Right atrium auricular region (tissue), 2 donors: Measurements from ENCODE around the gene PRKCE. TPM values are rescaled to one million over a fixed set of nuclear protein-coding genes. Genes with fewer than 3 reads are reported as not detected.

Source experiments
- DNase-seq: peaks from one replicate; pipeline ENCODE4 v3.0.0-alpha.2; 2019; ENCODE audit warnings: low spot score
- H3K27ac ChIP-seq, 2 donors: fragments of 200-600 bp; sonication (generic); 1 replicate in 1 of 2; 2 replicates in 1 of 2; pipeline ENCODE4 v1.5.1; 2016 to 2019
- H3K27me3 ChIP-seq, 2 donors: fragments of 200-600 bp; sonication (generic); one replicate each; pipeline versions ENCODE4 v1.5.1 to v1.6.0; 2017 to 2019
- H3K36me3 ChIP-seq: fragments of 200-600 bp; sonication (generic); one replicate; pipeline ENCODE4 v1.5.1; 2016
- H3K4me1 ChIP-seq, 2 donors: fragments of 200-600 bp; sonication (generic); one replicate each; pipeline versions ENCODE4 v1.5.1 to v1.6.0; 2017 to 2019
- H3K4me3 ChIP-seq, 2 donors: fragments of 200-600 bp; sonication (generic); 1 replicate in 1 of 2; 2 replicates in 1 of 2; pipeline ENCODE4 v1.5.1; 2017 to 2019; ENCODE audit warnings: mild to moderate bottlenecking in 1 of 2, moderate library complexity in 1 of 2
- H3K9me3 ChIP-seq, 2 donors: fragments of 200-600 bp; sonication (generic); one replicate each; pipeline ENCODE4 v1.5.1; 2019
- CTCF ChIP-seq, 2 donors: fragments of 200-600 bp; sonication (generic); IDR thresholded peaks; one replicate each; pipeline ENCODE4 v1.5.1; 2019; ENCODE audit warnings: antibody characterized with exemption in 2 of 2
- total RNA-seq, 2 donors: library from RNA; depleted of rRNA; stranded (reverse); fragments of >200 nt; gene quantifications; one replicate each; pipeline ENCODE4 v1.1.0, GENCODE V29; 2016

Gene PRKCE
- total RNA-seq, 2 donors from 2014 or later, result 7.2 to 11.8 TPM

- H3K27me3 ChIP-seq, result no peaks in the 10 kb centered on the region
These were observed 492.1 kb downstream of the PRKCE start for GRCh38 chr2:46143429-46144132.

GRCh38 chr2:46144133-46144800, 492.8 kb downstream of the PRKCE start:
- Histone ChIP-seq H3K9me3 (no peaks in the 10 kb centered on the region), H3K4me3 (no peak overlapping the region), H3K4me1 (peaks cover 0 to 16% of the 10 kb centered on the region in 2 donors), H3K27me3 (no peaks in the 10 kb centered on the region), H3K36me3 (peaks cover 5% of the 10 kb centered on the region), H3K27ac (no peak overlapping the region)
- DNase-seq, result no peak
- no peak for TF ChIP-seq CTCF (IDR thresholded peaks at IDR 0.05)

More at GRCh38 chr2:46143429-46144132, 492.1 kb downstream of the PRKCE start:
- TF ChIP-seq CTCF (IDR thresholded peaks at IDR 0.05), result no peak
- Histone ChIP-seq H3K27ac (no peak overlapping the region), H3K9me3 (no peaks in the 10 kb centered on the region), H3K4me3 (no peak overlapping the region), H3K4me1 (peaks cover 0 to 16% of the 10 kb centered on the region in 2 donors), H3K36me3 (peaks cover 5% of the 10 kb centered on the region)
- no peak for DNase-seq

- Histone ChIP-seq H3K9me3 (no peaks in the 10 kb centered on the region), H3K4me1 (peaks cover 0 to 16% of the 10 kb centered on the region in 2 donors), H3K36me3 (peaks cover 5% of the 10 kb centered on the region), H3K27me3 (no peaks in the 10 kb centered on the region), H3K27ac (no peak overlapping the region), H3K4me3 (no peak overlapping the region)
- no peak for TF ChIP-seq CTCF (IDR thresholded peaks at IDR 0.05)
- DNase-seq, result no peak
These were observed 493.5 kb downstream of the PRKCE start for GRCh38 chr2:46145017-46145416.

- H3K36me3 ChIP-seq, result peaks cover 5% of the 10 kb centered on the region
- no peaks in the 10 kb centered on the region for H3K9me3 ChIP-seq
- no peaks in the 10 kb centered on the region for H3K27me3 ChIP-seq
- TF ChIP-seq CTCF (IDR thresholded peaks at IDR 0.05), result no peak
- H3K27ac ChIP-seq, result no peak overlapping the region
- peaks cover 0 to 16% of the 10 kb centered on the region in 2 donors for H3K4me1 ChIP-seq
- H3K4me3 ChIP-seq, result no peak overlapping the region
- no peak for DNase-seq
These were observed 494.4 kb downstream of the PRKCE start for GRCh38 chr2:46145840-46146239.

- TF ChIP-seq CTCF (IDR thresholded peaks at IDR 0.05), result no peak
- Histone ChIP-seq H3K4me1 (peaks cover 0 to 20% of the 10 kb centered on the region in 2 donors), H3K4me3 (no peak overlapping the region), H3K27ac (peak overlapping the region in 1 of 2 donors; percentile 19), H3K9me3 (no peaks in the 10 kb centered on the region), H3K36me3 (peaks cover 5% of the 10 kb centered on the region), H3K27me3 (no peaks in the 10 kb centered on the region)
- no peak for DNase-seq
These were observed 495.5 kb downstream of the PRKCE start for GRCh38 chr2:46146866-46147502.
